ENCODE results near the gene ATXN1. TPM values are rescaled to one million over a fixed set of nuclear protein-coding genes. Genes with fewer than 3 reads are reported as not detected.

The ATXN1 gene
- polyA plus RNA-seq, 6 donors from 2014 or later, result 0.14 to 1.2 (median 0.60) TPM; not detected in 1

DNA sequence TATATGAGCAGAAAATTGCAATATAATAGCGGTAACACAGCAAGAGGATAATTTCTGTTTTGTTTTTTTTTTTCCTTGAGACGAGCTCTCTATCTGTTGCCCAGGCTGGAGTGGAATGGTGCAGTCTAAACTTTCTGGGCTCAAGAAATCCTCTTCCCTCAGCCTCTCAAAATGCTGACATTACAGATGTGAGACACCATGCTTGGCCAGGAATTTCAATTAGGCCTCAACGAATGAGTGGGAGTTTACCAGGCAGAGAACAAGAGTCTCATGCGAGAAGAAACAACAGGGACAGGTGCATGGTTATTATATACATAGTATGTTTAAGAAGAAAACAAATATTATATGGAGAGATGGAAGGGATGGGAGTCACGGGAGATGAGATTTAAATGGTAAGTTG is 111.4 kb downstream of the ATXN1 start:
- Mint-ChIP-seq H3K4me3 (no peak overlapping the region), H3K27ac (peak overlapping the region in 1 of 6 donors; percentile 16), H3K27me3 (peaks cover 0 to 3% (median 0%) of the 10 kb centered on the region in 3 donors), H3K4me1 (no peaks in the 10 kb centered on the region), H3K36me3 (no peaks in the 10 kb centered on the region), H3K9me3 (no peaks in the 10 kb centered on the region)
- ATAC-seq (ENCODE audit: low read depth in 2 of 2), result no peak
- no peak for DNase-seq

DNA sequence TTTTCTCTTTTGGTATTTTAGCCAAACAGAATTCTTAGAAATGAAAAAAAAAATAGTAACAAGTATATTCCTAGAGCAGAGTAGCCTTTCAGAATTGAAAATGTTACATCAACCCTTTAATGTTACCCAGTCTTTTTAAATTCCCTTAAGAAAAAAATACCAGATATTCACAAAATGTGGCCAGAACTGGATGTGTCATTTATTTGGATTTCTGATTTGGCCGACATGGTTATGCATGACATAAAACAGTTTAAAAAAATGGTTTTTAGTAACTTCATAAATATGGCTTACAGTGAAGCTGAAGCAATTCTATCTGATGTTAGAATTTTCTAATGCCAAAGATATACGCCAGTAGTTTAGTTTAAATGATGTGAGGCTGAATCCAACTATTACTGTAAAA is 112.0 kb downstream of the ATXN1 start:
- no peaks in the 10 kb centered on the region for H3K4me1 Mint-ChIP-seq
- no peak overlapping the region for H3K27ac Mint-ChIP-seq
- H3K36me3 Mint-ChIP-seq, result no peaks in the 10 kb centered on the region
- no peak overlapping the region for H3K4me3 Mint-ChIP-seq
- H3K9me3 Mint-ChIP-seq, result no peaks in the 10 kb centered on the region
- ATAC-seq (ENCODE audit: low read depth in 2 of 2), result no peak
- H3K27me3 Mint-ChIP-seq, result peaks cover 0 to 3% (median 0%) of the 10 kb centered on the region in 3 donors
- DNase-seq, result no peak

DNA sequence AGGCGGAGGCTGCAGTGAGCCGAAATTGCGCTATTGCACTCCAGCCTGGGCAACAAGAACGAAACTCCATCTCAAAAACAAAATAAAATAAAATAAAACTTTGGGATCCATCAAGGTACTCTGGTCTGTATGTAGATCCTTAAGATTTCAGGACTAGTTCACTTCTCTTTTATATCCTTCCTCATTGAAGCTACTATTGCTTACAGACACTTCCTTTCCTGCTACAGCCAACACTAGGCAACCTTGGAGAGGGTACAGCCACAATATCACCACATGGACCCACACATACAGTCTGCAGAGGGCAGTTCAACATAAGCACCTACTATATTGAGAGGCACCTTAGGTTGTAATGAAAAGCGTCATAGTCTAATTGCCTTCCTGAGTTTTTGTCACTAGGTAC is 113.3 kb downstream of the ATXN1 start:
- Mint-ChIP-seq H3K27ac (no peak overlapping the region), H3K27me3 (peaks cover 0 to 3% (median 0%) of the 10 kb centered on the region in 3 donors), H3K36me3 (no peaks in the 10 kb centered on the region), H3K4me1 (no peaks in the 10 kb centered on the region), H3K9me3 (no peaks in the 10 kb centered on the region), H3K4me3 (no peak overlapping the region)
- no peak for DNase-seq
- no peak for ATAC-seq (ENCODE audit: low read depth in 2 of 2)

DNA sequence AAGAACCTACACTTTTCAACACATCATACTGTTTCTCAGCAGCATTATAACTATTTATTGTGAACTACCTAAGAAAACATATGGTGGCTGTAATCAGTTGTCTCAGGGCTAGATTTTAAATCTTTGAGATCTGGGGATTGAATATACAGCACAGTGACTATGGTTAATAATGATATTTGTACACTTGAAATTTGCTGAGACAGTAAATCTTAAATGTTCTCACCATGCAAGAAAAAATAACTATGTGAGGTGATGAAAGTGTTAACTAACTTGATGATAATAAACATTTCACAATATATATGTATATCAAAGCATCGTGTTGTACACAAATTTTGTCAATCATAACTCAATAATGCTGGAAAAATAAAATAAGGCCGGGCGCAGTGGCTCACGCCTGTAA is 113.8 kb downstream of the ATXN1 start:
- H3K9me3 Mint-ChIP-seq, result no peaks in the 10 kb centered on the region
- no peaks in the 10 kb centered on the region for H3K4me1 Mint-ChIP-seq
- H3K36me3 Mint-ChIP-seq, result no peaks in the 10 kb centered on the region
- ATAC-seq (ENCODE audit: low read depth in 2 of 2) (no peak), DNase-seq (no peak)
- no peak overlapping the region for H3K4me3 Mint-ChIP-seq
- peaks cover 0 to under 1% (median 0%) of the 10 kb centered on the region in 3 donors for H3K27me3 Mint-ChIP-seq
- no peak overlapping the region for H3K27ac Mint-ChIP-seq

DNA sequence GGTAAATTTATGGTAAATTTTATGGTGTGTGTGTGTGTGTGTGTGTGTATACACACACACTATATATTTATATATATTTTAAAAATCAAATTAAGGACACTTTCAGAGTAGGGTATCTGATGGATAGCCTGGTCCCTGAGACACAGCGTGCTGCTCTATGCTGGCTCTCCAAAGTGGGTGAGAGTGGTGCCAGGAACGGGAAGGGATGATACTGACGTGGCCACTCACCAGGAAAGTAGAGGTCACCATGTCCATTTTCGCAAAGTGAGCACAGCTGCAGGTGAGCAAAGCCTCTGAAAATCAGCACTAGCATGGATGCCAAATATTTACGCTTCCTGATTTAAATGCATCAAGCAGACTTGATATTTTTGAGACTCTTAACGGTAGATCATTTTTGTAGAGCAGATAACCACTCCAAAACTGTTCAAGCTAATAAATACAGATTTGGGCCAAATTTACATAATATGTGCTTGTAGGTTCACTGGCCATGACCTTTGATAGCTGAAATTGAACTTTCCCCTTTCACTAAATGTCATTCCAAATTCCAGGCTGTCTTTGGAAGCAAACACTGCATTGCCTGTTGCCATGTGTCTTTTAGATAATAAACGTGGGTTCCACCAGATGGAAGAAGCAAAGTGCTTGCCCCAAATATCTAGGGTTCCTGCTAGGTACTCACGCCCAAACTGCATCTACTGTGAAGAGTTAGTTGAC is 116.6 kb downstream of the ATXN1 start:
- peak overlapping the region in 1 of 6 donors; percentile 39 for H3K27ac Mint-ChIP-seq
- H3K27me3 Mint-ChIP-seq, result peaks cover 0 to 3% (median 0%) of the 10 kb centered on the region in 3 donors
- H3K4me3 Mint-ChIP-seq, result no peak overlapping the region
- no peaks in the 10 kb centered on the region for H3K4me1 Mint-ChIP-seq
- DNase-seq (no peak), ATAC-seq (ENCODE audit: low read depth in 2 of 2) (no peak)
- no peaks in the 10 kb centered on the region for H3K36me3 Mint-ChIP-seq
- H3K9me3 Mint-ChIP-seq, result peaks cover 0 to 3% (median 0%) of the 10 kb centered on the region in 7 donors

DNA sequence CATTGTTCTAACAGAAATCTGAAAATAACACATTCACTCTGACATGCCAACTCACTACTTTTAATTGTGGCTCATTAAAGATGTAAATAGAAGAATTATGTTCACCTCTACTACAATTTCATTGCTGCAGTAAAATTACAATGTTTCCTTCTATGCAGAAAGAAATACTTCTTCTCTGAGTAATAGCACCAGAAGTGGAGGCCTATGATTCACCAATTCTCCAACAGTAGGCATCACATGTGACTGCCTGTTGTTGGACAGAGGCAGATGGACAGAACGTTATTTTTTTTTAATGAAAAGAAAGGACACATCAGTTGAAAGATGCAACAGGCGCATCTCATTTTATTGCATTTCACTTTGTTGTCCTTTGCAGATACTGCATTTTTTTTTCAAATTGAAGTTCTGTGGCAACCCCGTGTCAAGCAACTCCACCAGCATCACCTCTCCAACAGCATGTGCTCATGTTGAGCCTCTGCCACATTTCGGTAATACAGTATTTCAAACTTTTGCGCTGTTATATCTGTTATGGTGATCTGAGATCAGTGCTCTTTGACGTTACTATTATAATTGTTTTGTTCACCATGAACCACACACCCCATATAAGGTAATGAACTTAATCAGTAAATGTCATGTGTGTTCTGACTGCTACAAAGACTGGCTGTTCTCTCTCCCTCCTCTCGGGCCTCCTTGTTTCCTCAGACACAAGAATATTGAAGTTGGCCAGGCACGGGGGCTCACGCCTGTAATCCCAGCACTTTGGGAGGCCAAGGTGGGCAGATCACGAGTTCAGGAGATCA is 121.4 kb downstream of the ATXN1 start:
- no peak overlapping the region for H3K4me3 Mint-ChIP-seq
- H3K36me3 Mint-ChIP-seq, result no peaks in the 10 kb centered on the region
- H3K4me1 Mint-ChIP-seq, result no peaks in the 10 kb centered on the region
- peaks cover 0 to 3% (median 0%) of the 10 kb centered on the region in 3 donors for H3K27me3 Mint-ChIP-seq
- peaks cover 0 to 9% (median 1%) of the 10 kb centered on the region in 7 donors for H3K9me3 Mint-ChIP-seq
- ATAC-seq (ENCODE audit: low read depth in 2 of 2) (no peak), DNase-seq (no peak)
- no peak overlapping the region for H3K27ac Mint-ChIP-seq

DNA sequence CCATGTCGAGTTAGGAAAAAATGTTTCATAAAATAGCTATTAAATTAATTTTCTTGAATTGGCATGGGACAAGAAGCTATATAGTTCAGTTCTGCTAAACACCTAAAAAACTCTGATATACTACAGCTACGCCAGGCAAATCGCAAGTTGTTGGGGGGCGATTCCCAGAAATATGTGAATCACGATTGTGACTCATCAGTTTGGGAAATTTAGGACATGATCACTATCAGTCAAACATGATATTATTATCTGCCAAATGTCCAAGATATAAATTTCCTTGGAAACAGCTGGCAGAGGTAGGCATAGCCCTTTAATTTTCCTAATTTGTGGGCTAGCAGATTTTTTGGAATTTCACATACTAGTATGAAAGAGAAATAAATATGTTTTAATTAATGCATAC is 123.6 kb downstream of the ATXN1 start:
- ATAC-seq (ENCODE audit: low read depth in 2 of 2) (no peak), DNase-seq (no peak)
- no peak overlapping the region for H3K27ac Mint-ChIP-seq
- H3K4me3 Mint-ChIP-seq, result no peak overlapping the region
- H3K36me3 Mint-ChIP-seq, result no peaks in the 10 kb centered on the region
- peaks cover 0 to 9% (median 1%) of the 10 kb centered on the region in 7 donors for H3K9me3 Mint-ChIP-seq
- no peaks in the 10 kb centered on the region for H3K4me1 Mint-ChIP-seq
- peaks cover 0 to 8% (median 0%) of the 10 kb centered on the region in 3 donors for H3K27me3 Mint-ChIP-seq

DNA sequence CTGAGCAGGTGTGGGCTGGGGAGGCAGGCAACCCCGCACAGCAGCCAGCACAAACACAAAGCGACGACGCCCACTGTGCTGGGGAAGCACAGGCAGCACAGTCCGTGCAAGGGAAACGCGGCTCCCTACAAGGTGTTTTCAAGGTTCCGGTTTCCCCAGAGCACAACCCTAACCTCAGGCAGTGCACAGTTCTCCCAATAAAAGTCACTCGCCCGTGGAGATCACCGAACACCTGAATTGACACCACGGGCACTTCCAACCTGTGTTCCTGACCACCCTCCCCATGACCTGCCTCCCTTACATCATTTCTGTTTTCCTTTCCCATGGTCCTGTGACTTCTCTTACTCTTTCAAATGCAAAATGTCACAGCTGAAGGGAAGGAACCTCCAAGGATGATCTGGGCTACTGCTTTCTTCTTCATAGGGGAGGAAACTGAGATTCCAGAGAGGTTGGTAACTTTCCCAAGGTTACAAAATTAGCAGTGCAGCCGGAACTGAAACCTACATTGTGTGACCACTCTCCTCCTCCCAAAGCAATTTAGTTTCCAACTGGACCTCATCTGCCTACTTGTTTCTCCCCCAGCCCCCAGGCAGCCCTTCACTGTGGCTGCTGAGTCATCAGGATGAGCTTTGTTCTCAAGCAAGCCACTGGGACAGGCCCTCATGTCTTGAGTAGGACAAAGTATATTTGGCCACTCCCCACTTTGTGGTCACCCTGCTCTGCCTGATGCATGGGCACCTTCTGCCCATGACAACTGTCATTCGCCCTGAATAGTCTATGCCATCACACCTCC is 125.3 kb downstream of the ATXN1 start:
- DNase-seq (no peak), ATAC-seq (ENCODE audit: low read depth in 2 of 2) (no peak)
- Mint-ChIP-seq H3K4me3 (no peak overlapping the region), H3K4me1 (peaks cover 0 to 3% (median 0%) of the 10 kb centered on the region in 3 donors), H3K36me3 (no peaks in the 10 kb centered on the region), H3K9me3 (peaks cover 0 to 9% (median 1%) of the 10 kb centered on the region in 7 donors), H3K27ac (peak overlapping the region in 1 of 6 donors; percentile 66), H3K27me3 (peaks cover 0 to 11% (median 0%) of the 10 kb centered on the region in 3 donors)

DNA sequence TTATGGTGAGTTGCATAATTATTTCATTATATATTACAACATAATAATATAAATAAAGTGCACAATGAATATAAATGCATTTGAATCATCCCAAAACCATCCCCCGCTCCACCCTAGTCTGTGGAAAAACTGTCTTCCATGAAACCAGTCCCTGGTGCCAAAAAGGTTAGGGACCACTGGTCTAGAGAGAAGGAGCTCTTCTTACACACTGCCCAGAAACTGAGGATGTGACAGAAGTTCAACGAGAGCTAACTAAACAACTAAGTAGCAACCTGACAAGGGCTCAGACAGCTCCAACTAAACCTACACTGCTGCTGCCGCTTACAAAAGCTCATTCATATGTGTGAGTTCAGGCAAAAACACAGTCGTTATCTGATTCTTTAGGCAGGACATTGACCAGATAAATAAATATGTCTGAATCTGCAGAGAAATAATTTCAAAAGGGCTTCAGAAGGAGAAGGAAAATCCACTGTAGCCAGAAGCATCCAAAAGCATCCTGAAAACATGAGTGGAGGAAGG is 125.9 kb downstream of the ATXN1 start:
- Mint-ChIP-seq H3K27ac (no peak overlapping the region), H3K36me3 (no peaks in the 10 kb centered on the region), H3K4me3 (no peak overlapping the region), H3K4me1 (peaks cover 0 to 3% (median 0%) of the 10 kb centered on the region in 3 donors), H3K27me3 (peaks cover 0 to 8% (median 0%) of the 10 kb centered on the region in 3 donors), H3K9me3 (peaks cover 0 to 9% (median 1%) of the 10 kb centered on the region in 7 donors)
- DNase-seq (no peak), ATAC-seq (ENCODE audit: low read depth in 2 of 2) (no peak)

DNA sequence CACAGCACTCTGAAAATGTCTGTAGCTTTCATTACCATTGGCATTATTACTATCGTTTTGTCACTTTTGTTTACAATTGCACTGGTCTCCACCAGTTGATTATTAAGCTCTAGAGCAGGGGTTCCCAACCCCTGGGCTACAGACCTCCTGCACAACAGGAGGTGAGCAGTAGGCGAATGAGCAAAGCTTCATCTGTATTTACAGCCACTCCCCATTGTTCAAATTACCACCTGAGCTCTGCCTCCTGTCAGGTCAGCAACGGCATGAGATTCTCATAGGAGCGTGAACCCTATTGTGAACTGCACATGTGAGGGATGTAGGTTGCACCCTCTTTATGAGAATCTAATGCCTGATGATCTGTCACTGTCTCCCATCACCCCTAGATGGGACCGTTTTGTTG is 126.4 kb downstream of the ATXN1 start:
- Mint-ChIP-seq H3K9me3 (peaks cover 0 to 9% (median 1%) of the 10 kb centered on the region in 7 donors), H3K4me1 (peaks cover 0 to 3% (median 0%) of the 10 kb centered on the region in 3 donors), H3K36me3 (no peaks in the 10 kb centered on the region), H3K4me3 (no peak overlapping the region), H3K27ac (no peak overlapping the region), H3K27me3 (peaks cover 0 to 8% (median 0%) of the 10 kb centered on the region in 3 donors)
- ATAC-seq (ENCODE audit: low read depth in 2 of 2) (no peak), DNase-seq (no peak)

DNA sequence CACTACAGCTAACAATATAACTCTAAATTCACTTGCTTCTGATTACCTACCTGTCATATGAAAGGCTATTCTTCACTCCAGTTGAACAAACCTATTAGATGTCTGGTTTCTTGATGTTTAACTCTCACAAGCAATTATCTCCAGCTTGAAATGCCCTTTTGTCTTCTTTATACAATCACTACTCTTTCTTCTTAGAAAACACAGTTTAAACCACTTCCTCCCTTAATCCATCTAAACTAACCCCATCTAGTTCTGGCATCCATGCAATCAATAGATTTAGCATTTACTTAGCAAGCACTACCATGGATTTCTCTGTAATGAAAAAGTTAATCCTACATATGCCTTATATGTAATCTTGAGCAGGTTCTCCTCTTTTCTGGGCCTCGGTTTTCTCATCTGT is 127.3 kb downstream of the ATXN1 start:
- H3K9me3 Mint-ChIP-seq, result peaks cover 0 to 8% (median 2%) of the 10 kb centered on the region in 7 donors
- H3K27ac Mint-ChIP-seq, result no peak overlapping the region
- H3K4me3 Mint-ChIP-seq, result no peak overlapping the region
- peaks cover 0 to 8% (median 0%) of the 10 kb centered on the region in 3 donors for H3K27me3 Mint-ChIP-seq
- DNase-seq (no peak), ATAC-seq (ENCODE audit: low read depth in 2 of 2) (no peak)
- H3K4me1 Mint-ChIP-seq, result peaks cover 0 to 3% (median 0%) of the 10 kb centered on the region in 3 donors
- no peaks in the 10 kb centered on the region for H3K36me3 Mint-ChIP-seq

DNA sequence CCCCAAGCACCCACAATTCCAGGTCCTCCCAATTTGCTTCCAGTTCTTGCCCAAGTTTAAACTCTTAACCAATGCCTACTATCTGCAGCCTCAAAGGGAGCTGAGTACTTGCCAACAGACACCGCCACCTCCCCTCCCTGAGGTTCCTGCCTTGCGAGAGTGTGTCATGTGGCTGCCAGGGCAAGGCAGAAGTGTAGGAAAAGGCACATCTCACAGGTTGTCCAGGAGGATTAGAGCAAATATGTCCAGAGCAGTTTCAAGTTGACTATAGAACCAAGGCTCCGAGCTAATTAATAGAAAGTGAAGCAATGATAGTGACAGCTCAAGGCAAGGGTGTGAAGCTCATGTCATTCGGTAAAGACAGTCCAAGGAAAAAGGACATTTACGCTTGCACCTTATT is 127.8 kb downstream of the ATXN1 start:
- Mint-ChIP-seq H3K36me3 (no peaks in the 10 kb centered on the region), H3K27ac (no peak overlapping the region), H3K9me3 (peaks cover 0 to 8% (median 4%) of the 10 kb centered on the region in 7 donors), H3K4me1 (peaks cover 0 to 3% (median 0%) of the 10 kb centered on the region in 3 donors), H3K4me3 (no peak overlapping the region), H3K27me3 (peaks cover 0 to 8% (median 0%) of the 10 kb centered on the region in 3 donors)
- DNase-seq (no peak), ATAC-seq (ENCODE audit: low read depth in 2 of 2) (no peak)

DNA sequence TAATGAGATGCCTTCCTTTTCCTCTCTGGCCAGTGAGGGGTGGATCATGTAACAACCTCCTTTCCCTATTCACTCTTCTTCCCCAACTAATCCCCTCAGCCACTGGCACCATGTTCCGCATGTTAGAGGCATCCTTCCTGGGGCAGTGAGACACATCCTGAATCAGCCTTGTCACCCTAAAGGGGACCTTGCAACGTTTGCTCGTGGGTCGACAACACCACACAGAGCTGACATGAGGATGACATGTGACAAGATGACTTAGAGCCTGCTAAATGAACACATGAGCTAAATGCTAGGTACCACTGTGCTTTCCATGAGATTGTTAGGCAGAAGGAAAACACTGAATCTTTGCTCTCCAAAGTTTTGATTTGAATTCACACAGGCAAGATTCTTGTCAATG is 129.2 kb downstream of the ATXN1 start:
- H3K27ac Mint-ChIP-seq, result peak overlapping the region in 1 of 6 donors; percentile 48
- peaks cover 0 to 10% (median 6%) of the 10 kb centered on the region in 7 donors for H3K9me3 Mint-ChIP-seq
- ATAC-seq (ENCODE audit: low read depth in 2 of 2), result no peak
- no peak for DNase-seq
- H3K4me1 Mint-ChIP-seq, result peaks cover 0 to 3% (median 0%) of the 10 kb centered on the region in 3 donors
- H3K4me3 Mint-ChIP-seq, result peak overlapping the region in 1 of 8 donors; percentile 7
- H3K27me3 Mint-ChIP-seq, result peaks cover 0 to 8% (median 0%) of the 10 kb centered on the region in 3 donors
- no peaks in the 10 kb centered on the region for H3K36me3 Mint-ChIP-seq

Measured in naive B cell (primary cell).